Muscle of arm (tissue), 12 donors: ENCODE results near the gene LRRC3. TPM values are rescaled to one million over a fixed set of nuclear protein-coding genes. Genes with fewer than 3 reads are reported as not detected.

ENCODE experiments used
- DNase-seq: peaks from one replicate; pipeline ENCODE4 v3.0.0-alpha.2; 2013
- polyA plus RNA-seq, 12 donors: library from polyadenylated mRNA; unstranded; fragments of 120-200 nt; gene quantifications; one replicate each; pipeline ENCODE4 v1.2.1, GENCODE V29; 2013; ENCODE audit not compliant: insufficient read length in 12 of 12

LRRC3 gene
- polyA plus RNA-seq, 12 donors = 1.8 to 5.7 (median 2.4) TPM; not detected in 1

DNA sequence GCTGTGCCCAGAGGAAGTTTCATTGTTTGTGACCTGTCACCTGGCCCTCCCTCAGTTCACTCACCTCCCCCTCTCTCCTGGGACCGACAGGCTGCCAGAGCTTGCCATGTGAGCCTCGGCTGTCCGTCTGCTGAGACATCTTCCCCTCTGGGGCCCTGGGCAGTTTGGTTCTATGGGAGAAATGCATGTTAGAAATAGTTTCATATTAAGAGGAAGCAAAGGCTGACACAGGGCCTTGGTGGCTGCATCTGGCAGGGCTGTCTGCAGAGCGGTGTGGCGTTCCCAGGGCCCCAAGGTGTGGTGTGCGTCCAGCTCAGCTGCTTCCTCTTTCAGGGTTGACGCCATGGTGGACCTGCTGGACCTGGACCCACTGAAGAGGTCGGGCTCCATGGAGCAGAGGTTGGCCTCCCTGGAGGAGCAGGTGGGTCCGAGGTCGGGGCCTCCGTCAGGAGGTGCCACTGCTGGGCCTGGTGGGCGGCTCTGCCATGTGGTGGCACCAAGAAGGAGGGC, 31.9 kb upstream of the LRRC3 start:
- no peak for DNase-seq

DNA sequence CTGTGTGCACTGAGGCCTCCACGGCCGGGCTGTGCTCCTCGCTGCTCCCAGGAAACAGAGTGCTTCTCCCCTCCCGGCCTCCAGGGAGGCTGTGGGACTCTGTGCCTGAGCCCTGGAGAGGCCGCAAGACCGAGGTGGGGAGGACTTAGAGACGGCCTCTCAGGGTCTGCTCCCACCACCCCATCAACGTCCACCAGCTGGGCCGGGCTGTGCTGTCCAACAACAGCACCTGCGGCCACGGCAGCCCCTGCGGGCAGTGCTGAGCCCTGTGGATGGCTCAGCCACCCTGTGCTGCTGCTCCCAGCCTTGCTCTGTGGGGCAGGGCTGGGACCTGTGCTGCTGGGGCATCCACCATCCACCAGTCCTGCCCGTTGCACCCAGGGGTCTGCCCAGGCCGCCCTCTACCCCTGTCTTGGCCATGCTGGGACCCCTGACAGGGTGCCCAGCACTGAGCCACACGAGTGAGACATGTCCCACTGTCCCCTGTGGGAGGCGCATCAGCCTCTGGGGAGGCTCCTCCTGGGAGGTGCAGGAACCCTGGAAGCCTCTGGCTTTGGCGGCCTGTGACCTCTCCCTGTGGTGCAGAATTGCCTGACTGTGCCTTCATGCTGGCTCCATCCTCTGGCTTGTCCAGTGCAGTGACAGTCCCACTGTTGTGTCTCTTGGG, 31.2 kb upstream of the LRRC3 start:
- DNase-seq = no peak

DNA sequence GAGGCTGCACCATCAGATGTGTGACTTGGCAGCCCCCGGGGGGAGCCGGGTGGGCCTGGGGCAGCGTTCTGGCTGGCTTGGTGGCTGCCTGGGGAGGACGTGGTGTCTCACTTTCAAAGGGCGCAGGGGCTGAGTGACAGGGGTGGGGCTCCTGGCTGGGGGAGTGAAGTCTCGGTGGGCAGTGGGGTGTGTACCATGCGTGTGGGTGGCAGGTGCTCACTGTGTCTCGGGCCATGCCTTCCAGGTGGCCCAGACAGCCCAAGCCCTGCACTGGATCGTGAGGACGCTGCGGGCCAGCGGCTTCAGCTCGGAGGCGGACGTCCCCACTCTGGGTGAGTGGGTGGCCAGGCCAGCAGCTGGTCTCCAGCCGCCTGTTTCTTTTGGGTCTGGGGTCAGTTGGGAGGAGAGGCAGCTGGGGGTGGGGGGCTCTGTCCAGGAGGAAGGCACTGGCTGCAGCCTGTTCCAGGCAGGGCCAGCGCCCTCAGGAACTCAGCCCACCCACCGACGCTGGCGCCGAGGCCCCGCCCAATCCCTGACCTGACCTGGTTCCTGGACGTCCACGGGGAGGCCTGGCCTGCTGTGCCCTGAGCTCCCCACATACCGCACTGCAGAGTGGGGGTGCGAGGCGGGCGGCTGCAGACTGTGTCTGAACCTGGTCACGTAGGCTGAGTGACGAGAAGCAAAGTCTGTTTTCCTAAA, 30.6 kb upstream of the LRRC3 start:
- no peak for DNase-seq

DNA sequence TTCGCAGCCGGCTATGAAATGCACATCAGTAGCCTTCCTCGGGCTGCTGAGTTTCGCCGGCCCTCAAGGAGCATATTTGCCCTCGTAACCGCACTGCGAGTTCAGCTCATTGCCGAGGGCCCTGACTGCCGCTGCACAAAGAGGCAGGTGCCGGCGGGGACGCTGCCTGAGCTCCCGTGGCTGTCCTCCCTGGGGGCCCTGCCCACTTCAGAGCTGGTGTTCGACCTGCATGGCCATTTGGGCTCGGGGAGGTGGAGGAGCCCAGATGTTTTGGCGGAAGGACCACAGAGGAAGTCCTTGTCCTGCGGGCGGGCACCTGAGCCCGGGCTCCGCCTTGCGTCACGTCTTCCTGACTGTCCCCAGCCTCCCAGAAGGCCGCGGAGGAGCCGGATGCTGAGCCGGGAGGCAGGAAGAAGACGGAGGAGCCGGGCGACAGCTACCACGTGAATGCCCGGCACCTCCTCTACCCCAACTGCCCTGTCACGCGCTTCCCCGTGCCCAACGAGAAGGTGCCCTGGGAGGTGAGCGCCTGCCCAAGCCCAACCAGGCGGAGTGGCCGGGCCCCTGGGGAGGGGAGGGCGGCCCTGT, 29.9 kb upstream of the LRRC3 start:
- DNase-seq = no peak

DNA sequence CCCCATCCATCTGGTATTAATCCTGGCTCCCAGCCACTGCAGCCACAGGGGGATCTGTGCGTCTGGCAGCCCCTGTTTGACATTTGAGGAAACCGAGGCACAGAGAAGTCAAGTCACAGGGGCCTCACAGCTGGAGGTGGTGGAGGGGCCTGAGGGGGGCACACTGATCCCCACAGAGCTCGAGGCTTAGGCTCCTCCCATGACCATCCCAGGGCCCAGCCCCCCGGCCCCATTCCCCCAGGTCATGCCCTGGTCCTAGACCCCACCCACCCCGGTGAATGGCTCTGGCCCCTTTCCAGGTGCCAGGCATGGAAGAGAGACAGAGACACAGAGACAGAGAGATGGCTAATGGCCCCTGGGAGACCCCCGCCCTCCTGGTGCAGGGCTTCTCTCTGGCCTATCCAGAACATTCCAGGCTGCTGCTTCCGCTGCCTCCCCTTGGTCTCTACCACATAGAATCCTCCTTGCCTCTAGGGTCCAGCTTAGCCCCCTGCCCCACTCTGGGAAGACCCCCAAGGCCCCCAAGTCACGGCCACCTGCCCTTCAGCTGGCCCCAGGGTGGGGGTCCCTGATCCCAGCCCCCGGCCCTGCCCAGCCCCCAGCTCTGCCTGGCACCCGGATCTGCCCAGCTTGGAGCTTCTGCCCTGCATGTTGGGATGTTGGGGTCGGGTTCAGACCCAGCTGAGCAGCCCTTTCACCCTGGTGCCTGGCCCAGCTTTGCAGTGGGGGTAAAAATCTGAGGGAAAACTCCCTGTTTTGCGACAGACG, 29.2 kb upstream of the LRRC3 start:
- no peak for DNase-seq

DNA sequence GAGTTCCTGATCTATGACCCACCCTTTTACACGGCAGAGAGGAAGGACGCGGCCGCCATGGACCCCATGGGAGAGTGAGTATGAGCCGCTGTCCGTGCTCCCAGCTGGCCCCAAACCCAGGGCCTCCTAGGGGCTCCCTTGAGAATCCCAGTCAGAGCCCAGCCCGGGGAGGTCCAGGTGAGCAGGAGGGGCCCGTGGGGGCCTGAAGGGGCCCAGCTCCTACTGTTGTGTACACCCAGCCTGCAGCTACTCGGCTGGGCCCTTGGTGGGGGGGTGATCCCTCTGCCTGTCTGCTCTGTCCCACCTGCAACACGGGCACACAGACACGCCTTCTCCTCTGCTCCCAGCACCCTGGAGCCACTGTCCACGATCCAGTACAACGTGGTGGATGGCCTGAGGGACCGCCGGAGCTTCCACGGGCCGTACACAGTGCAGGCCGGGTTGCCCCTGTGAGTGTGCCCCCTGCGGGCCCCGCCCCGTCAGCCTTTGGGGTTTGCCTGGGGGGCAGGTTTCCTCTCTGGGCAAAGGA, 28.6 kb upstream of the LRRC3 start:
- DNase-seq = no peak

DNA sequence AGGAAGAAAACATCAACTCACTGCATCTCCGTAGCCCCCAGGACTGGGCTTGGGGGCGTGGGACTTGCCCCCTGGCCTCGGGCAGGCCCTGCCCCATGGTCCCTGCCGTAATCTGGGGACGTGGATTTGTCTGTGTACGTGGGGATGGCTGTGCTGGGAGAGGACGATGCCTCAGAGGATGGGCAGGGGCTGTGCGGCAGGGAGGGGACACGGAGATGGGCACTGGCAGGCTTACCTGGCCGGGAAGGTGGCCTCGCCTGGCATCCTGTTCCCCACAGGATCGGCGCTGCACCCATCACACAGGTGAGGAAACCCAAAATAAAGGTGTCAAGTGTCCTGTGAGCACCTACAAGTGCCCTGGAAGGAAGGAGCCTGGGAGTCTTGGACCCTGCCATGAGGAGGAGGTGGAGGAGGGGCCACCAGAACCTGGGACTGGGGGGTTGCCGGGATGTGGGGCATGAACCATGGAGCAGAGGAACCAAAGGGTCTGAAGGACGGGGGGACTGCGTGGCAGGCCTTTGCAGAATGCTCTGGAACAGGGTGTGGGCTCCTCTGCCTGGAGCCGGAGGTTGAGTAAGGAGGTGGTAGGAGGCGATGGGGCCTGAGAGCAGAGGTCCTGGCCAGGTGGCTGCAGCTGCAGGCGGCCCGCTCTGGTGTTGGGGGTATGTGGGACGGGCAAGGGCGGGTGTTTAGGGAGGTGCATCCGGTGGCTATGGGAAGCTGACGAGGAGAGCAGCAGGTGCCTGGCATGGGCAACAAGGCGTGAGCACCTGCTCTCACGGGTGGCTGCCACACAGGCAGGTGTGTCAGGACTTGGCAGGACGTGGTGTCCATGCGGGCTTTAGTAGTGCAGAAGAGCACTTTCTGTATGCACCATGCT, 27.8 kb upstream of the LRRC3 start:
- no peak for DNase-seq

DNA sequence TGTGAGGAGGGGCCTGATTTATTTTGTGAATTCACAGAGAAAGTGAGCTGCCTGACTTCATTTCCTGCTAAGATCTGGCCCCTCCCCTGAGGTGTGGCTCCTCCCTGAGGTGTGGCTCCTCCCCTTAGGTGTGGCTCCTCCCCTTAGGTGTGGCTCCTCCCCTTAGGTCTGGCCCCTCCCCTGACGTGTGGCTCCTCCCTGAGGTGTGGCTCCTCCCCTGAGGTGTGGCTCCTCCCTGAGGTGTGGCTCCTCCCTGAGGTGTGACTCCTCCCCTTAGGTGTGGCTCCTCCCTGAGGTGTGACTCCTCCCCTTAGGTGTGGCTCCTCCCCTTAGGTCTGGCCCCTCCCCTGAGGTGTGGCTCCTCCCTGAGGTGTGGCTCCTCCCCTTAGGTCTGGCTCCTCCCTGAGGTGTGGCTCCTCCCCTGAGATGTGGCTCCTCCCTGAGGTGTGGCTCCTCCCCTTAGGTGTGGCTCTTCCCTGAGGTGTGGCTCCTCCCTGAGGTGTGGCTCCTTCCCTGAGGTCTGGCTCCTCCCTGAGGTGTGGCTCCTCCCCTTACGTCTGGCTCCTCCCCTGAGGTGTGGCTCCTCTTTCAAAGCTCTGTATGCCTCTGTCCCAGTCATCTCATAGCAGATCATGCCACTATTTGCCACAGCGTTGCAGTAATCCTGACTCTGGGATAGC, 26.9 kb upstream of the LRRC3 start:
- no peak for DNase-seq

DNA sequence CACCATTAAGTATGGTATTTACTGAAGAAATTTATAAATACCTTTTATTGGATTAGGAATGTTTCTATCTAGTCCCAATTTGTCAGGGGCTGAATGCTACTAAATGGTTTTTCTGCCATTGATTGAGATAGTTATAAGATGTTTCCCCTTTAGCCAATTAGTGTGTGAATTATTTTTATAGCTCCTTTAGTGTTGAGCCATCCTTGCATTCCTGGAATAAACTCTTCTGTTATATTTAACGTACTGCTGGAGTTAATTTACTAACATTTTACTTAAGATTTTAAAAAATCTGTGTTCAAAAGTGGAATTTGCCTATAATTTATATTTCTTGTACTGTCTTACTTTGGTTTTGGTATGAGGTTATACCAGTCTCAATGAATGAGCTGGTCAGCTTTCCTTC, 25.4 kb upstream of the LRRC3 start:
- DNase-seq = no peak

DNA sequence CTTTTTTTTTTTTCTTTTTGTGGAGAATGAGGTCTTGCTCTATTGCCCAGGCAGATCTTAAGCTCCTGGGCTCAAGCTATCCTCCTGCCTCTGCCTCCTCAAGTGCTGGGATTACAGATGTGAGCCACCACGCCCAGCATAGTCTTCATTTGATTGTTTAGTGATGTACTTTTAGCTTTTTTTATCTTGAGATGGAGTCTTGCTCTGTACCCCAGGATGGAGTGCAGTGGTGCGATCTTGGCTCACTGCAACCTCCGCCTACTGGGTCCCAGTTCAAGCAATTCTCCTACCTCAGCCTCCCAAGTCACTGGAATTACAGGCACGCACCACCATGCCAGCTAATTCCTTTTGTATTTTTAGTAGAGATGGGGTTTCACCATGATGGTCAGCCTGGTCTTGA, 24.0 kb upstream of the LRRC3 start:
- no peak for DNase-seq

DNA sequence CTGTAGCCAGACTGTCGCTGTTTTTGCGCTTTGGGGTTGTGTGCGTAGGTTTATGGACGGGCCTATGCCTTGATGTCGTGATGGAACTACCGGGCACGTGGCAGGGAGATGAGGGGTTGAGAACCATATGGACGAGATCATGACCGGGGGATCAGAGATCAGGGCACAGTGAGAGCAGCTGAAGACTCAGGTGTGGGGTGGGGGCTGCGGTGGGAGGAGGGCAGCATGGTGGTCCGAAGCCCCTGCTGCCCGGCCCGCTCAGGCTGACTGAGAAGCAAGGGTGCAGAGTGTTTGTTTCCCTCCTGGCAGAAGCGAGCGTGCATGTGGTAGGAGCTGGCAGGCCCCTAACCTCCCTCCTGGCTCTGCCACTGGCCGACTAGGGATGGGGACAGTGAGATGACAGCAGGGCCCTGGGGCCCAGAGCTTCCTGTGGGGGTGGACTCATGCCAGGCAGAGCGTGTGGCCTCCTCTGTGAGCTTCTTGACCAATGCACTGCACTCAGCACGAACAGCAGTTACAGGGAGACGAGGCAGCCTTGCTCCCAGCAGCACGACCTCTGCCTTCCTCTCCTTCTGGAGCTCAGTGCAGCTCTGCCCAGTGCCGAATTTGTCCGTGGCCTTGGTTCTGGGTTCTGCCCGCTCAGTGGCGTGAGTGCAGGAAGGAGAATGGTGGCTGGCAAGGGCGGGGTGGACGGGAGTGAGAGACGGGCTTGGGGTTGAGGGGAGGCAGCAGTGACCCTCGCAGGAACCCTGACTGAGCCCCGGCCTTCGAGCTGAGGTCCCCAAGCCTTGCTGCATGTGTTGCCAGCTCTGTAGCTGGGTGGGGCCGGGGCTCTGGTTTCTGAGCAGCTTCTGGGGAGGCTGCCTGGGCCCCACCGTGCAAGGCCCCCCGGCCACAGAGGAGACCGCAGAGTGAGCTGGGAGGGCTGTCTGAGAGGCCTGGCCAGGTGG, 22.2 kb upstream of the LRRC3 start:
- no peak for DNase-seq

DNA sequence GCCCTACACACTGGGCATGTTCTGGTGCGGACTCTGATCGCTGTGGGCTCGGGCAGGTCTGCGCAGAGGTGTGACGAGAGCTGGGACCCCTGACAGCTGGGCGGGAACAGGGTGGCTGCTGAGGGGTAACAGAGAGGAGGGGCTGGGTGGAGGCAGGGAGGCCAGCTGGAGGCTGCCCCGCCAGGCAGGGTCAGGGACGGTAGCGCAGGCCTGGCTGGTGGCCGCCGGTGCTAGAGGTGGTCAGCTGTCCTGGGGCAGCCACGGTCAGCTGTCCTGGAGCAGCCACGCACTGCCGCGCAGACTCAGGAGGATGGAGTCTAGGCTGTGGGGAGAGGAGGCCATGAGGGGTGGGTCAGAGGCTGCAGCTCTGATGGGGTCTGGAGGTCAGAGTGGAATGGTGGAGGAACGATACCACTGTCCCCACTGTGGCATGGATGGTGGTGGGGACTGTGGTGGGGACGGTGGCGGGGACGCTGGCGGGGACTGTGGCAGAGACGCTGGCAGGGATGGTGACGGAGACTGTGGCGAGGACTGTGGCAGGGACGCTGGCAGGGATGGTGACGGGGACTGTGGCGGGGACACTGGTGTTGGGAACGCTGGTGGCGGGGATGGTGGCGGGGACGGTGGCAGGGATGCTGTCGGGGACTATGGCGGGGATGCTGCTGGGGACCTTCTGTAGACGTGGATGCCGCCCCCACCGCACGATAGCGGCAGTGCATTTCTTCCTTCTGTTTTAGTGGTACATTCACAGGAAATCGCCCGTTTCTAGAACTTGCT, 21.3 kb upstream of the LRRC3 start:
- no peak for DNase-seq

DNA sequence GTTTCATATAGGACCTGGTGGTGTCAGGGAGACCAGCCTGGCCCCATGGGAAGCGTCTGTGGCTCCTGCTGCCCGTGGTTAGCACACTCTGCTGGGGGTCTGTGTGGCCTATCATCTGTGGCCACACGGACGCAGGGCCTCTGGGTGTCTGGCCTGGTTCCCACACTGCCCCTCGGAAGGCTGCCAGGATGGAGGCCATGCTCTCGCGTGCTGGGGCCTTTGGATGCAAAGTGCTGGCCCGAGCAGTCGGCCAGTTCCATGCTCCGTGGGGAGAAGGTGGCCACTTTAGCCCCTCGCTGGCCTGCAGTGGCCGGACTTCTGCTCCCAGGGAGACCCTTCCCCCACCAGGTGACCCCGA, 20.8 kb upstream of the LRRC3 start:
- no peak for DNase-seq

DNA sequence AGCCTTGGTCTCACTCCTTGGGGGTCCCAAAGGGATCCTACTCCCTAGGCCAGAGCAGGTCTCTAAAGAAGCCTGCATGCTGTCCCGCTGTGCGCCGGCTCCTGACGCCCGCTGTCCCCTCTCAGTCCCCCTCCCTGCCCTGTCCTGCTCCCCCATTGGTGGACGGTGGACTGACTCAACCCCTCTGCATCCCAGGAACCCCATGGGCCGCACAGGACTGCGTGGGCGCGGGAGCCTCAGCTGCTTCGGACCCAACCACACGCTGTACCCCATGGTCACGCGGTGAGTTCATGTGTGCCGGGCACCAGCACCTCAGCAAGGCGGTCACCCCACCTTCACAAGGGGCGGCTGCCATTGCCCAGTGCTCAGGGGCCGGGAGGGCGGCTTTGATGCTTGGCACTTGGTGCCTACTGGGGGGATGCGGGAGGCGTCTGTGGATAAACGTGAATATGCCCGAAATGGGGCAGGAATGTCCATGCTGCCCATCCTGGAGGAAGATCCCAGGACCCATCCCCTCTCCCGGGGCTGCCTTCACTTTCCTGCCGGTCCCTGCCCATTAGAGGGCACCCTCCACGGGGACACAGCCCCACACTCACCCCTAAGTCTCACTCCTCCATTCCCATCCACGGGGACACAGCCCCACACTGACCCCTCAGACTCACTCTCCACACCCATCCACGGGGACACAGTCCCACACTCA, 20.2 kb upstream of the LRRC3 start:
- no peak for DNase-seq

DNA sequence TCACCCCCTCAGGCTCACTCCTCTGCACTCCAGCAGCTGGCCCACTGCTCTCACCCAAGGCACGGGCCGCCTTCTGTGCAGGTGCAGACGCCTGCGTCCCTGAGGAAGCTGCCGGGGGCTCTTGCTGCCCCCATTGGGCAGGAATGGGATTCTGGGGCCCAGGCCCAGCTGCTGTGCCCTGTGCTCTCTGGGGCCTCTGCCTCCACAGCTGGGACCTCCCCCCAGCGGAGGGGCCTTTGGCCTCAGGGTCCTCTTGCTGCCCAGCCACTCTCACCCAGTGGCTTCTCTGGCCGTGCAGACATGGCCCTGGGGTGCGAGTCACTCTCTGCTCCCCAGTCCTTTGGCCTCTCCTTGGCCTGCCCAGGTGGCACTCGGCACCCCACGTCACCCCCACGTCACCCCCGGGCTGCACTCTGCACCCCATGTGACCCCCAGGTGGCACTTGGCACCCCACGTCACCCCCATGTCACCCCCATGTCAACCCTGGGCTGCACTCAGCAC, 19.1 kb upstream of the LRRC3 start:
- no peak for DNase-seq

DNA sequence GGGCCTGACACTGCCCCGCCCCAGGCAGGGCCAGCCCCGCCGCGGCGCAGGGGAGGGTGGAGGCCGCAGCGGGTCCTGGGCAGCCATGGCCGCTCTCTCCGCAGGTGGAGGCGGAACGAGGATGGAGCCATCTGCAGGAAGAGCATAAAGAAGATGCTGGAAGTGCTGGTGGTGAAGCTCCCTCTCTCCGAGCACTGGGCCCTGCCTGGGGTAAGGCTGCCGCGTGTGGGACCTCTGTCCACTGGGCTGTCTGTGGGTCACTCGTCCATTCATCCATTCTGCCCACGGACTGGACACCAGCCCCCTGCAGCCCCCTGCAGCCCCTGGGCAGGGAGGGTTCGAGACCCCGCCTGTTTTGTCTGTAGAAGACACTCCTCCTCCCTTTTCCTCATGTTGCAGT, 18.4 kb upstream of the LRRC3 start:
- DNase-seq = no peak

DNA sequence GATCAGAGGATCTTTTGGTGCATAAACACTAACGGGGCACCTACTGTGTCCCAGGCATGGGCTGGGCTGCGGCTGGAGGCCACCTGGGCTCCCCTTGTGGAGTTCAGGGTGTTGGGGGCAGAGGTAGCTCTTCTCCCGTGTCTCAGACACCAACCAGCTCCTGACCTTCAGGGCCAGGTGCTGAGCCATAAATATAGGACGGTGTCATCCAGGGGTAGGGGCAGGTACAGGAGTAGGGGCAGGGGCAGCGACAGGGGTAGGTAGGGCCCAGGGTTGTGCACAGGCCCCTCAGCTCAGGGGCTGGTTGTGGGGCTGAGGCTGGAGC, 18.0 kb upstream of the LRRC3 start:
- DNase-seq = no peak
